ENCODE measurements around the gene MIA3. TPM values are rescaled to one million over a fixed set of nuclear protein-coding genes. Genes with fewer than 3 reads are reported as not detected.

Gene MIA3
- total and polyA plus RNA-seq, 9 of the 15 experiments (the other 6 are each of a cell fraction or from before 2014, with no cell fraction given), result 21.6 to 89.4 (median 40.8) TPM

DNA sequence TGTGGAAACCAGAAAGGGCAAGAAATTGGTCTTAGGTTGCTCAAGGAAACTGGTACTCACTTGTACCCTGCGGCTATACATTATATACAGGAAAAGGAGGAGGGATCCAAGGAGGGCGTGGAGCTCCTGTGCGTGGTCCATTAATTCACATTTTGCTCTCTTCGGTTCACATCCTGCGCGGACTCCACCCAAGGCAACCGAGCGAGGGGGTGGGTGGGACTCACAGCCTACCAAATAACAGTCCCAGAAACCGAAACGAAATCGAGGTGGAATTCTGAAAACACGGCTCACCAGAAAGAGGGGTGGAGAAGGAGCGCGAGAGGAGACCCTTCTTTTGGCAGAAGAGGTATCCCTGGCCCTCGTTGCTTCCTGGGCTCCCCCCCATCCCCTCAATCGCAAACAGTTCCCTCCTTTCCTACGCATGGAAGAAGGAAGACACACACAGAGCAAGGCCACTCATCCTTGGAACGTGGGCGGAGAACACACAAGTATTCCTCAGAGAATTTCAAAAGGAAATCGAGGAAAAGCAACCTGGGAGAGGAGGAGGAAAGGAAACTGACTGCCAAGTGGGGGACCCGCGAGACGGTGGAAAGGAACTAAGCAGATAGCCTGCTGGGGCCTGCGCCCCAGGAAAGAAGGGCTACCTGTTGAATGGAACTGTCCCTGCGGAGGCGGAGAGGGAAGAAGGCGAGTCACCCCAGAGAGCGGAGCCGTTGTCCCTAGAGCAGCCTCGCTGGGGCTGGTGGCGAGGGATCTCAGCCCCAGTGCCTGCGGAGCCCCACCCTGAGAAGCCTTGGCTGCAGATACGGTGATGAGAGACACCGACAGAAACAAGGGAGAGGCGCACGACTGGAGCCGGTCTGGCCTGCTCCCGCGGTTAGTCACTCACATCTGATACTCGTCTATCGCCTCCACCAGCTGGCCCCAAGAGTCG is 93.7 kb downstream of the MIA3 start:
- no peaks in the 10 kb centered on the region for H3K9me3 ChIP-seq (replicated peaks; ENCODE audit: control insufficient read depth, insufficient read depth, low read depth, low read length)
- ATAC-seq (peak; percentile 86), DNase-seq (ENCODE audit: extremely low read depth in 1 of 4, low spot score in 3 of 4) (peak; percentile 83 to 94 (median 88)), FAIRE-seq (peak; percentile 91)
- peak overlapping the region; percentile 97 for H3K4me2 ChIP-seq (ENCODE audit: insufficient read depth, low read length)
- peak overlapping the region; percentile 88 to 89 for H3K9ac ChIP-seq (ENCODE audit: insufficient read depth in 1 of 2, low read depth in 2 of 2, low read length in 2 of 2)
- BruUV-seq (replicated peaks), result TSS peak; percentile 73
- H3K27me3 ChIP-seq (ENCODE audit: control insufficient read depth in 2 of 2, insufficient read depth in 2 of 2, low read length in 2 of 2), result no peaks in the 10 kb centered on the region
- peaks cover 17% of the 10 kb centered on the region; the same call in 2 of the 3 replicates for H3K36me3 ChIP-seq (ENCODE audit: control insufficient read depth, insufficient read depth, low read length)
- H3K79me2 ChIP-seq (ENCODE audit: control insufficient read depth, insufficient read depth, low read length), result peaks cover 72% of the 10 kb centered on the region
- H3K9me1 ChIP-seq (ENCODE audit: control insufficient read depth, insufficient read depth, low read length), result no peaks in the 10 kb centered on the region
- intact Hi-C loops (cut with micrococcal nuclease) (loop anchor here (1.0 to 2.0 kb wide), 3 partner anchors 67 to 246 kb away; partner anchors contain the start of gene TAF1A), in situ Hi-C loops (cut with MboI) (loop anchor here (10.0 kb wide), 1 partner anchor 247 kb away; no protein-coding TSS in a partner anchor)
- H3K4me3 ChIP-seq, result peak overlapping the region; percentile 71
- peaks cover 4% of the 10 kb centered on the region; the same call in 1 of the 2 replicates for H4K20me1 ChIP-seq (replicated peaks; ENCODE audit: control insufficient read depth, insufficient read depth, low read length)
- under 1% methylated on average over 35 of the region's 42 CpGs for WGBS (ENCODE audit: insufficient coverage, low coverage, missing lambda C conversion rate)
- peaks cover 19 to 21% of the 10 kb centered on the region in 2 experiments; a peak in 4 of 5 replicates for H3K4me1 ChIP-seq (replicated peaks in 1 of 2; ENCODE audit: control insufficient read depth in 2 of 2, insufficient read depth in 2 of 2, low read length in 2 of 2)
- POLR2A ChIA-PET, result interaction anchor here (0.5 to 2.0 kb wide), 8 partner anchors 11 to 257 kb away, joined by 3 to 7 read pairs (median 4); no protein-coding TSS in a partner anchor
- peak overlapping the region; percentile 91 for H2AFZ ChIP-seq (ENCODE audit: low read depth, low read length)
- CTCF ChIA-PET (ENCODE audit: low intra/inter-chr PET ratio), result no interaction called here
- H3K27ac ChIP-seq (ENCODE audit: extremely low read depth, low read depth, low read length), result peak overlapping the region; percentile 98
- TF ChIP-seq EZH2 (IDR thresholded peaks at IDR 0.05; ENCODE audit: borderline replicate concordance, low read depth, low read length) (no peak), SNRNP70 (optimal IDR thresholded peaks at IDR 0.05; ENCODE audit: low read depth, low read length) (no peak), GABPB1 (CRISPR knock-in tag; IDR thresholded peaks at IDR 0.05) (peak; percentile 29; the same call in 1 of the 2 replicates), FOXP1 (CRISPR knock-in tag; IDR thresholded peaks at IDR 0.05) (no peak), MTA3 (IDR thresholded peaks at IDR 0.05; ENCODE audit: borderline replicate concordance) (peak; percentile 20; the same call in 1 of the 2 replicates), HNRNPL (IDR thresholded peaks at IDR 0.05; ENCODE audit: low read depth, low read length) (no peak), CREB1 (IDR thresholded peaks at IDR 0.05) (no peak), CREB1 (CRISPR knock-in tag; IDR thresholded peaks at IDR 0.05) (peak; percentile 49), CLOCK (CRISPR knock-in tag; IDR thresholded peaks at IDR 0.05; ENCODE audit: borderline replicate concordance) (0 out of 2 replicates have a peak, but pooled peaks have one; percentile 40), KLF1 (tag; IDR thresholded peaks at IDR 0.05) (peak; percentile 73; the same call in 1 of the 2 replicates)
- TF ChIP-seq, protein P1, sequence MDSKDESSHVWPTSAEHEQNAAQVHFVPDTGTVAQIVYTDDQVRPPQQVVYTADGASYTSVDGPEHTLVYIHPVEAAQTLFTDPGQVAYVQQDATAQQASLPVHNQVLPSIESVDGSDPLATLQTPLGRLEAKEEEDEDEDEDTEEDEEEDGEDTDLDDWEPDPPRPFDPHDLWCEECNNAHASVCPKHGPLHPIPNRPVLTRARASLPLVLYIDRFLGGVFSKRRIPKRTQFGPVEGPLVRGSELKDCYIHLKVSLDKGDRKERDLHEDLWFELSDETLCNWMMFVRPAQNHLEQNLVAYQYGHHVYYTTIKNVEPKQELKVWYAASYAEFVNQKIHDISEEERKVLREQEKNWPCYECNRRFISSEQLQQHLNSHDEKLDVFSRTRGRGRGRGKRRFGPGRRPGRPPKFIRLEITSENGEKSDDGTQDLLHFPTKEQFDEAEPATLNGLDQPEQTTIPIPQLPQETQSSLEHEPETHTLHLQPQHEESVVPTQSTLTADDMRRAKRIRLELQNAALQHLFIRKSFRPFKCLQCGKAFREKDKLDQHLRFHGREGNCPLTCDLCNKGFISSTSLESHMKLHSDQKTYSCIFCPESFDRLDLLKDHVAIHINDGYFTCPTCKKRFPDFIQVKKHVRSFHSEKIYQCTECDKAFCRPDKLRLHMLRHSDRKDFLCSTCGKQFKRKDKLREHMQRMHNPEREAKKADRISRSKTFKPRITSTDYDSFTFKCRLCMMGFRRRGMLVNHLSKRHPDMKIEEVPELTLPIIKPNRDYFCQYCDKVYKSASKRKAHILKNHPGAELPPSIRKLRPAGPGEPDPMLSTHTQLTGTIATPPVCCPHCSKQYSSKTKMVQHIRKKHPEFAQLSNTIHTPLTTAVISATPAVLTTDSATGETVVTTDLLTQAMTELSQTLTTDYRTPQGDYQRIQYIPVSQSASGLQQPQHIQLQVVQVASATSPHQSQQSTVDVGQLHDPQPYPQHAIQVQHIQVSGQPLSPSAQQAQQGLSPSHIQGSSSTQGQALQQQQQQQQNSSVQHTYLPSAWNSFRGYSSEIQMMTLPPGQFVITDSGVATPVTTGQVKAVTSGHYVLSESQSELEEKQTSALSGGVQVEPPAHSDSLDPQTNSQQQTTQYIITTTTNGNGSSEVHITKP (IDR thresholded peaks at IDR 0.05; ENCODE audit: partially characterized antibody), result peak; percentile 86
- TF ChIP-seq, protein P2, sequence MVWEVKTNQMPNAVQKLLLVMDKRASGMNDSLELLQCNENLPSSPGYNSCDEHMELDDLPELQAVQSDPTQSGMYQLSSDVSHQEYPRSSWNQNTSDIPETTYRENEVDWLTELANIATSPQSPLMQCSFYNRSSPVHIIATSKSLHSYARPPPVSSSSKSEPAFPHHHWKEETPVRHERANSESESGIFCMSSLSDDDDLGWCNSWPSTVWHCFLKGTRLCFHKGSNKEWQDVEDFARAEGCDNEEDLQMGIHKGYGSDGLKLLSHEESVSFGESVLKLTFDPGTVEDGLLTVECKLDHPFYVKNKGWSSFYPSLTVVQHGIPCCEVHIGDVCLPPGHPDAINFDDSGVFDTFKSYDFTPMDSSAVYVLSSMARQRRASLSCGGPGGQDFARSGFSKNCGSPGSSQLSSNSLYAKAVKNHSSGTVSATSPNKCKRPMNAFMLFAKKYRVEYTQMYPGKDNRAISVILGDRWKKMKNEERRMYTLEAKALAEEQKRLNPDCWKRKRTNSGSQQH (CRISPR knock-in tag; IDR thresholded peaks at IDR 0.05), result 0 out of 2 replicates have a peak, but pooled peaks have one; percentile 19
